ENCODE results near the gene GTF2I.
"Not testable (repeated sequence)": the region's sequence is repeated elsewhere in the genome, so short reads cannot be mapped to it uniquely, and the experiment has no call there.

The GTF2I gene

GRCh38 chr7:74781746-74782145, 124.2 kb downstream of the GTF2I start:
- not testable (repeated sequence) for DNase-seq

GRCh38 chr7:74783595-74783994, 126.1 kb downstream of the GTF2I start:
- not testable (repeated sequence) for DNase-seq

GRCh38 chr7:74788369-74789150, 131.0 kb downstream of the GTF2I start:
- peak; percentile 97 for DNase-seq

- DNase-seq = not testable (repeated sequence)
These were observed 131.8 kb downstream of the GTF2I start for GRCh38 chr7:74789200-74789736.

GRCh38 chr7:74797848-74798622, 140.5 kb downstream of the GTF2I start:
- not testable (repeated sequence) for DNase-seq

GRCh38 chr7:74798644-74799043, 141.1 kb downstream of the GTF2I start:
- DNase-seq = not testable (repeated sequence)
